WERI-Rb-1 (cell line): ENCODE data around the gene GLB1L3.
"Not testable (repeated sequence)": the region's sequence is repeated elsewhere in the genome, so short reads cannot be mapped to it uniquely, and the experiment has no call there.

Source experiments
- DNase-seq: peaks from one replicate; pipeline ENCODE4 v3.0.0-alpha.2; 2020
- H3K27ac ChIP-seq: fragments of 250-450 bp; sonication (Bioruptor Pico); 2 replicates; pipeline ENCODE4 v1.5.1; 2020; ENCODE audit warnings: mild to moderate bottlenecking, moderate library complexity
- H3K27me3 ChIP-seq: fragments of 250-450 bp; sonication (Bioruptor Pico); 2 replicates; pipeline ENCODE4 v1.5.1; 2021; ENCODE audit warnings: mild to moderate bottlenecking, low read depth, moderate library complexity; ENCODE audit not compliant: insufficient read depth, severe bottlenecking
- H3K36me3 ChIP-seq: fragments of 250-450 bp; sonication (Bioruptor Pico); 2 replicates; pipeline ENCODE4 v1.5.1; 2020; ENCODE audit warnings: mild to moderate bottlenecking, moderate library complexity
- H3K4me3 ChIP-seq: 2 replicates; pipeline ENCODE4 v1.5.1; 2011; ENCODE audit warnings: low read depth, mild to moderate bottlenecking, control low read depth, low read length
- H3K9me3 ChIP-seq: fragments of 250-450 bp; sonication (Bioruptor Pico); 2 replicates; pipeline ENCODE4 v1.5.1; 2021; ENCODE audit warnings: mild to moderate bottlenecking, moderate library complexity; ENCODE audit not compliant: severe bottlenecking
- TF ChIP-seq, protein P1 (sequence below): IDR thresholded peaks from 2 replicates; pipeline ENCODE4 v1.5.1; 2011; ENCODE audit warnings: low read depth, mild to moderate bottlenecking, control low read depth, inconsistent platforms, low read length

Gene GLB1L3

DNA sequence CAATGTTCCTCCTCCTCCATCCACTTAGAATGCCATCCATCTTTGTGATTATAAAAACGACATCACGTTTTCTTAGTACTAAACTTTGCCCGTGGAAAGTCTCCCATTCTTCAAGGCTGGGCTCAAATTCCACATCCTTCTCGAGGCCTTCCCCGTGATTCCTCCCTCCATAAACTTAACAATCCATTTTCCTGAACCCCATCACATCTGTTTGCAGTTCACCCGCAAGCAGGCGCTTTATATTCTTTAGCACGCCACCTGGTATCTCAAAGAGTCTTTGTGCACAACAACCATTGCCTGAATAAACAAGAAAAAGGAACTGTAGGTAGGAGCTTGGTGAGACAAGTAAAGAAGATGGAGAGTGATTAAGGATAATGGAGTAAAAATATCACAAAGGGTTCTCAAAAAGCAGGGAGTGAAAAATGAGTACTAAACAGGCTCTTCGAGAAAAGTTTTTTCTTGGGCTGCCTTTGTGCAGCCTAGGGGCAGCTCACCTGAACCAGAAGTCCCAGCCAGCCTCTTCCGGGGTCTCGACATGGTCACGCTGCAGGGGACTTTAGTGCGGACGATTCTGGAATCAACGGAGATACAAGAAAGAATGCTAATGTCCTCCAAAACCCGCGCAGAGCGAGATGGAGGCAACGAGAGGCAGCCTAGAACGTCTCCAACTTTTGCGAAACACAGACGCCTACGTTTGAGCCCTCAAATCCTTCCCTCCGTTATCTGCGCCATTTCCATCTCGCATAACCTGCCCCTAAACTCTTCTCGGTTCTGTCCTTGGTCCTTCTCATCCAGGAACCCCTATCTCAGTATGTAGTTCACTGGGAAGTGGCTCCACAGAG lies 23.6 kb upstream of the GLB1L3 start:
- Histone ChIP-seq H3K27ac (peak overlapping the region; percentile 41), H3K36me3 (peaks cover 27% of the 10 kb centered on the region)

DNA sequence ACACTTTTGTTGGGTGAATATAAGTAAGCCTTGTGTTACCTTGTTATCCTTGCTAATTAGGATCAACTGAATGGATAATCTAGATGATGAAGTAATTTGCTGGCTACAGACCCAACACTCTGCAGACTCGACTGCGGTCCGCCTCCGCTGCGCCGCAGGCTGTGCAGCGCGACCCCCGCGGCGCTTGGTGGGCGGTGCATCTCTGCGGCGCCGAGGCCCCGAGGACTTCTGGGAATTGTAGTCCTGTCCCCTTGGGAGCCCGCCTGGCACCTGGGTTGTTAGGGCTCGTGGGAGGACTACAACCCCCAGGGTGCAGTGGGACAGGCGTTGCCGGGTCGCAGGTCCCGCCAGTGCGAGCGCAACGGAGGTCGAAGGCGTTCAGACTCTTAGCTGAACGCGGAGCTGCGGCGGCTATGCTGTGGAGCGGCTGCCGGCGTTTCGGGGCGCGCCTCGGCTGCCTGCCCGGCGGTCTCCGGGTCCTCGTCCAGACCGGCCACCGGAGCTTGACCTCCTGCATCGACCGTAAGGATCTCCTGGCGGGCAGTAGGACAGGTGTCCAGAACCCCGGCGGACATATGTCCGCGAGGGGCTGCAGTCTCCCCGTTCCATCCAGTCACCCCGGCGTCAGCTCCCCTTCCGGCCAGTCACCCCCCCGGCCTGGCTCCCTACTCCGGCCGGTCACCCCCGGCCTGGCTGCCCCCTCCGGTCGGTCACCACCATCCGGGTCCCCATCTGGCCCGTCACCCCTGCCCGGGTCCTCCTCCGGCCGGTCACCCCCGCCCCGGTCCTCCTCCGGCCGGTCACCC lies 22.8 kb upstream of the GLB1L3 start, which contains the start of the genes ACAD8 and THYN1:
Gene ACAD8 (plus strand): TSS at position 381 of the 806 bp plus-strand sequence. CDS start 33 bp downstream, at position 414.
Gene THYN1 (minus strand): TSS at position 165 of the 806 bp plus-strand sequence. CDS start 470 bp downstream, outside the sequence.
- Histone ChIP-seq H3K4me3 (peak within 1 kb of the TSS; percentile 67), H3K27me3 (no peaks in the 10 kb centered on the region), H3K36me3 (peaks cover 27% of the 10 kb centered on the region), H3K9me3 (no peaks in the 10 kb centered on the region), H3K27ac (peak within 1 kb of the TSS; percentile 41)
- DNase-seq, result peak; percentile 97
- TF ChIP-seq, protein P1, sequence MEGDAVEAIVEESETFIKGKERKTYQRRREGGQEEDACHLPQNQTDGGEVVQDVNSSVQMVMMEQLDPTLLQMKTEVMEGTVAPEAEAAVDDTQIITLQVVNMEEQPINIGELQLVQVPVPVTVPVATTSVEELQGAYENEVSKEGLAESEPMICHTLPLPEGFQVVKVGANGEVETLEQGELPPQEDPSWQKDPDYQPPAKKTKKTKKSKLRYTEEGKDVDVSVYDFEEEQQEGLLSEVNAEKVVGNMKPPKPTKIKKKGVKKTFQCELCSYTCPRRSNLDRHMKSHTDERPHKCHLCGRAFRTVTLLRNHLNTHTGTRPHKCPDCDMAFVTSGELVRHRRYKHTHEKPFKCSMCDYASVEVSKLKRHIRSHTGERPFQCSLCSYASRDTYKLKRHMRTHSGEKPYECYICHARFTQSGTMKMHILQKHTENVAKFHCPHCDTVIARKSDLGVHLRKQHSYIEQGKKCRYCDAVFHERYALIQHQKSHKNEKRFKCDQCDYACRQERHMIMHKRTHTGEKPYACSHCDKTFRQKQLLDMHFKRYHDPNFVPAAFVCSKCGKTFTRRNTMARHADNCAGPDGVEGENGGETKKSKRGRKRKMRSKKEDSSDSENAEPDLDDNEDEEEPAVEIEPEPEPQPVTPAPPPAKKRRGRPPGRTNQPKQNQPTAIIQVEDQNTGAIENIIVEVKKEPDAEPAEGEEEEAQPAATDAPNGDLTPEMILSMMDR, result no peak

More for the DNA sequence above, 23.6 kb upstream of the GLB1L3 start:
- H3K27me3 ChIP-seq, result no peaks in the 10 kb centered on the region
- H3K9me3 ChIP-seq, result no peaks in the 10 kb centered on the region
- TF ChIP-seq, protein P1, result no peak
- H3K4me3 ChIP-seq, result peak overlapping the region; percentile 67
- peak; percentile 14 for DNase-seq

DNA sequence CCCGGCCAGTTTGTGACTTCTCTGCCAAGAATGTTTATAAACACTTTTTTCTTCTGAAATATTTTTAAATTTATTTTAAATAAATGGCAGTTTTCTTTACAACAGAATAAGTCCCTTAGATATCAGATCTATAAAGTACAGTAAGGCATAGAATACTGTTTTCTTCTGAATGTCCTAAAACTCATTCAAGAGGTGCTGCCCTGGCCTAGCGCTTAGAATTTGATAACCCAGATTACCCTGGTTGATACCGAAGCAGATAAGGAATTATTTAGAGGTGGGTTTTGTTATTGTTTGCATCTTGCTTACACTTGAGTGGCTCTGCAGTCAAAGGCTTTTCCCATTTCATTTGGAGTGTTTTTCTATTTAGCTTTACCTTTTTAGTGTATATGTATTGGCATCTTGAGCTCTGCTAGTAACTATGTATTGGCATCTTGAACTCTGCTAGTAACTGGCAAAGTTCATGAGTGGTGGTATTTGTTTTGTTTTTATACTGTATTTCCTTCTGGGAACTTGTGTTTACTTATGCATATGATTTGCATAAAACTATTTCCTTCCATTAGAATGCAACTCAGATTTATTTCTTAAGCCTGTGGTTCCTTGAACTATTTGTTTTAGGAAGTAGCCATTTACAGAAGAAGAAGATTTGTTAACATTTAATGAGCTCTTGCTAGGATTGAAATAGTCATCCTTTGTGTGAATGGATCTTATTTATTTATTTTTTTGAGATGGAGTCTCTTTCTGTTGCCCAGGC lies 21.6 kb upstream of the GLB1L3 start:
- H3K27ac ChIP-seq, result no peak overlapping the region
- peaks cover 27% of the 10 kb centered on the region for H3K36me3 ChIP-seq
- TF ChIP-seq, protein P1, result no peak
- peak overlapping the region; percentile 67 for H3K4me3 ChIP-seq
- no peaks in the 10 kb centered on the region for H3K9me3 ChIP-seq
- no peak for DNase-seq
- H3K27me3 ChIP-seq, result no peaks in the 10 kb centered on the region

DNA sequence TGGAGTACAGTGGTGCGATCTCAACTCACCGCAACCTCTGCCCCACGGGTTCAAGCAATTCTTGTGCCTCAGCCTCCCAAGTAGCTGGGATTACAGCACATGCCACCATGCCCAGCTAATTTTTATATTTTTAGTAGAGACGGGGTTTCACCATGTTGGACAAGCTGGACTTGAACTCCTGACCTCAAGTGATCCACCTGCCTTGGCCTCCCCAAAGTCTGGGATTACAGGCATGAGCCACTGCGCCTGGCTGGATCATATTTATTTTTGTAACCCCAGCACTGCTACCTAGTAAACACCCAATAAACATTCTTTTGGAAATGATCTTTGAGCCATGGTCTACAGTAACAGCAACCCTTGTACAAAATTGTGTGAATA lies 21.0 kb upstream of the GLB1L3 start:
- H3K4me3 ChIP-seq, DNase-seq, H3K9me3 ChIP-seq, H3K27me3 ChIP-seq, H3K27ac ChIP-seq: not testable (repeated sequence)
- H3K36me3 ChIP-seq, result peaks cover 25% of the 10 kb centered on the region

DNA sequence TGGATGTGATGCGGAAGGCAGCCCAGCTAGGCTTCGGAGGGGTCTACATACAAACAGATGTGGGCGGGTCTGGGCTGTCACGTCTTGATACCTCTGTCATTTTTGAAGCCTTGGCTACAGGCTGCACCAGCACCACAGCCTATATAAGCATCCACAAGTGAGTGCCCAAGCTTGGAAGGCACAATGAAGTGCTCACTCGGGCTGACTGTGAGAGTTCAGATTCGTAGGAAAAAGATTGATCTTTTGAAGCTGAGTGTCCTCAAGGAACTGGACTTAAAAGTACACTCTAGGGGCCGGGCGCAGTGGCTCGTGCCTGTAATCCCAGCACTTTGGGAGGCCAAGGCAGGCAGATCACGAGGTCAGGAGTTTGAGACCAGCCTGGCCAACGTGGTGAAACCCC lies 19.1 kb upstream of the GLB1L3 start:
- no peak overlapping the region for H3K27ac ChIP-seq
- TF ChIP-seq, protein P1, result no peak
- H3K9me3 ChIP-seq, result no peaks in the 10 kb centered on the region
- no peaks in the 10 kb centered on the region for H3K27me3 ChIP-seq
- peaks cover 32% of the 10 kb centered on the region for H3K36me3 ChIP-seq
- no peak overlapping the region for H3K4me3 ChIP-seq
- no peak for DNase-seq

DNA sequence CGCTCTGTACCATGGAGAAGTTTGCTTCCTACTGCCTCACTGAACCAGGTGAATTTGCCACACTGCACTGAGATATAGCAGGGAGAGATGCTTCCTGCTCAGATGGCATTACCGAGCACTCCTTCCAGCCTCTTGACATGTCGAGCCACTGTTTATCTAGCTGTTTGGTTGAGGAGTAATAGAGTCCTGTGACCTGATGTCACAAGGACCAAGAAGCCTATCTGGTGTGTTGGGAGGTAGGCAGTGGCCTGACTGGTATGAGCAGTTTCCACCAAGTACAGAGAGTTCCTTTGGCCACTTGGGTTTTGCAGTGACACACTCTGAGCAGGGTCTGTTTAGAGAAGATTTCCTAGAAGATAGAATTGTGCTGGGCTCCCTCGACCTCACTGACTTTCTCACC lies 17.6 kb upstream of the GLB1L3 start:
- Histone ChIP-seq H3K27ac (no peak overlapping the region), H3K27me3 (no peaks in the 10 kb centered on the region), H3K9me3 (no peaks in the 10 kb centered on the region), H3K36me3 (peaks cover 40% of the 10 kb centered on the region), H3K4me3 (no peak overlapping the region)
- TF ChIP-seq, protein P1, result no peak
- DNase-seq, result no peak
